Measurements from ENCODE around the gene CPEB3.

GRCh38 chr10:92303096-92303495 lies 12.2 kb upstream of the CPEB3 start:
- TF ChIP-seq GATA2 (IDR thresholded peaks at IDR 0.05; ENCODE audit: low read depth, low read length) (no peak), GATA3 (IDR thresholded peaks at IDR 0.05; ENCODE audit: low read depth, low read length) (no peak)
